Cardiac fibroblast (primary cell): ENCODE results near the gene LRFN2.

ENCODE experiments used
- DNase-seq, 2 donors: peaks; one replicate each; pipeline versions ENCODE4 v3.0.0 to v3.0.0-alpha.2; 2010; ENCODE audit warnings: low read depth in 2 of 2
- H3K4me3 ChIP-seq, 2 donors: replicated peaks in 1 of 2; 1 replicate in 1 of 2; 2 replicates in 1 of 2; pipeline ENCODE4 v1.5.1; 2011; ENCODE audit warnings: low read depth in 2 of 2, low read length in 2 of 2, mild to moderate bottlenecking in 2 of 2, moderate library complexity in 1 of 2
- TF ChIP-seq, protein P1 (sequence below): IDR thresholded peaks from one replicate; pipeline ENCODE4 v1.5.1; 2011; ENCODE audit warnings: low read depth, mild to moderate bottlenecking, low read length, inconsistent platforms

LRFN2 gene

DNA sequence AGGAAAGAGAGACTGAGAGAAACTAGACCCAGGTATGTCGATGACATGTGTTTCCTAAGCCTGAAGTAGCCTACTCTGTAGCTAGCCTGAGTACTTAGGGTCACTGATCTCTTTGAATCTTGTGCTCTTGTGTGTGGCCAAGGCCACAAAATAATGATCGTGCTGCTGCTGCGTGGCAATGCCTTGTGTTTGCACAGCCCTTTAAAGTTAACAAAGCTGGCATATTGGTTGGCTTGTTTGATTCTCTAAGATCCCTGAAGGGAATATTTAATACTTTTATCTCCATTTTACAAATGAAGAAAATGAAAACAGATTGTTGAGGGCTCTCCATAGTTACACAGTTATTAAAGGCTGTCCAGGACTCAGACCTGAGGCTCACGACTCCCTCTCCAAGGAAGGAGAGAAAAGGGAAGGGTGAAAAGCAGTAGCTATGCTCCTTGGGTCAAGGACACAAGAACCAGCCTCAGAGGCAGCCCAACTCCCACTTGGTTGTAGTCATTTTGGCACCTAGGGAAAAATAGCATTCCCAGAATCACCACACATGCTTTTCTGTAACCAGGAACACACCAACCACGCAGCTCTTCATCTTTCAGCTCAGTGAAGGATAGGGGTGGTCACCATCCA lies 130.7 kb downstream of the LRFN2 start:
- DNase-seq: no peak
- TF ChIP-seq, protein P1, sequence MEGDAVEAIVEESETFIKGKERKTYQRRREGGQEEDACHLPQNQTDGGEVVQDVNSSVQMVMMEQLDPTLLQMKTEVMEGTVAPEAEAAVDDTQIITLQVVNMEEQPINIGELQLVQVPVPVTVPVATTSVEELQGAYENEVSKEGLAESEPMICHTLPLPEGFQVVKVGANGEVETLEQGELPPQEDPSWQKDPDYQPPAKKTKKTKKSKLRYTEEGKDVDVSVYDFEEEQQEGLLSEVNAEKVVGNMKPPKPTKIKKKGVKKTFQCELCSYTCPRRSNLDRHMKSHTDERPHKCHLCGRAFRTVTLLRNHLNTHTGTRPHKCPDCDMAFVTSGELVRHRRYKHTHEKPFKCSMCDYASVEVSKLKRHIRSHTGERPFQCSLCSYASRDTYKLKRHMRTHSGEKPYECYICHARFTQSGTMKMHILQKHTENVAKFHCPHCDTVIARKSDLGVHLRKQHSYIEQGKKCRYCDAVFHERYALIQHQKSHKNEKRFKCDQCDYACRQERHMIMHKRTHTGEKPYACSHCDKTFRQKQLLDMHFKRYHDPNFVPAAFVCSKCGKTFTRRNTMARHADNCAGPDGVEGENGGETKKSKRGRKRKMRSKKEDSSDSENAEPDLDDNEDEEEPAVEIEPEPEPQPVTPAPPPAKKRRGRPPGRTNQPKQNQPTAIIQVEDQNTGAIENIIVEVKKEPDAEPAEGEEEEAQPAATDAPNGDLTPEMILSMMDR: no peak

DNA sequence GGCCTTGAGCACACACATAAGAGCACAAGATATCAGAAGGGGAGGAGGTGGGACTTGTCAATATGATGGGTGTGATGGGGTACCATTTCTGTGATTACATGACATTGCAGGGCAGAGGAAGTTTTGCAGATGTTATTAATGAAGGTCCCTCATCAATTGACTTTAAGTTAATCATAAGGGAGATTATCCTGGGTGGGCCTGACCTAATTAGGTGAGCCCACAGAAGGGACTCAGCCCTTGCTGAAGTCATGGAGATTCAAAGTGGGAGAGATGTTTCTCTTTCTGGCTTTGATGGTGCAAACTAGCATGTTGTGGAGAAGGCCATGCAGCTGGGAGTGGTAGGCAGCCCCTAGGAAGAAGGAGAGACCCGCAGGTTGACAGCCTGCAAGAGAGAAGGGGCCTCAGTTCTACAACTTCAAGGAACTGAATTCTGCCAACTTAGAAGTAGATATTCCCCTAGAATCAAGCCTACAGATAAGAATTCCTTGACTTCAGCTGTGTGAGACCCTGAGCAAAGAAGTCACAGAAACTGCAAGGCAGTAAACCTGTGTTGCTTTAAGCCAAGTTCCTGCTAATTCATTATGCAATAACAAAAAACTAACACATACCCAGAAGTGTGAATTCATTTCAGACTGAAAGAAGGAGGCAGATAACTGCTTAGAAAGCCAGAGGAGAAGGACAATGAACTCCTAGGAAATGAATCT lies 131.3 kb downstream of the LRFN2 start:
- no peak for DNase-seq
- TF ChIP-seq, protein P1: no peak

More for the DNA sequence above, 130.7 kb downstream of the LRFN2 start:
- no peak overlapping the region for H3K4me3 ChIP-seq

DNA sequence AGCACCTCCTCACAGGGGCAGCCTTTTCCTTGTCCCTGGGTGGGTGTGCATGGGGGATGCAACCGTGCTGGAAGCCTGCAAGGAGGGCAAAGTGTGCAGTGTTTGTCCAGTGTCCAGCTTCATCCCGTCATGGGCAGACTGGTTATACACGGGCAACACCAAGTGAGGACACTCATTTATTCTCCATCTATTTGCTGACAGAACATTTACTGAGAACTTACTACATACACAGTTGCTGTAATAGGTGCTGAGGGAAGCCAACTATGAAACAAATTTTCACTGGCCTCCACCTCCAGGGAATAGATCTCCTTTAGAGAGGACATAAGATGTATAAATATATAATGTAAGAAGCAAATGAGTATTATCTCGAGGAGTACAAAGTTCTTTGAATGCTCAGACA lies 136.7 kb downstream of the LRFN2 start:
- TF ChIP-seq, protein P1: no peak
- H3K4me3 ChIP-seq: no peak overlapping the region

More for the DNA sequence above, 131.3 kb downstream of the LRFN2 start:
- no peak overlapping the region for H3K4me3 ChIP-seq

GRCh38 chr6:40444811-40445210 lies 142.4 kb downstream of the LRFN2 start:
- H3K4me3 ChIP-seq: no peak overlapping the region
- TF ChIP-seq, protein P1: no peak

More for the DNA sequence above, 136.7 kb downstream of the LRFN2 start:
- DNase-seq: no peak

DNA sequence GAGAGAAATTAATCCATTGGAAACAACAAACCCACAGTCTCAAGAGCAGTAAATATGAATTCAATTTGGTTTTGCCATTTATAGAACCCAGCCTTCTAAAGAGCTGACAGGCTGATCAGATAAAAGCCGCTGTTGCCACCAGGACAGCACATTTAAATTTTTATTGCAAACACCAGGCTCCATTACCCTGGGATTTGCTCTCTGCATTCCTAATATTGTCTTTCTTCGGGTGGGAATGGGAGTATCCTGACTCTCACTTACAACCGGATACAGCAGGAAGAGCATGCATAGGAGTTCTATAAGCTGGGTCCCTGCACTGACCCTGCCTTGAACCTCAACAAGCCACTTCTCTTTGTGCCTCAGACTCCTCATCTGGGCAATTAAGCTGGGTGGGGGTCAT lies 142.9 kb downstream of the LRFN2 start:
- DNase-seq: no peak
- H3K4me3 ChIP-seq: no peak overlapping the region
- TF ChIP-seq, protein P1: no peak

More at GRCh38 chr6:40444811-40445210, 142.4 kb downstream of the LRFN2 start:
- DNase-seq: no peak

GRCh38 chr6:40443842-40444241 lies 143.3 kb downstream of the LRFN2 start:
- DNase-seq: no peak
- no peak overlapping the region for H3K4me3 ChIP-seq
- TF ChIP-seq, protein P1: no peak
